Measurements from ENCODE around the gene EHBP1L1.

Gene EHBP1L1

GRCh38 chr11:65595131-65595530 is 19.3 kb downstream of the EHBP1L1 start:
- DNase-seq (ENCODE audit: low read depth) = no peak

DNA sequence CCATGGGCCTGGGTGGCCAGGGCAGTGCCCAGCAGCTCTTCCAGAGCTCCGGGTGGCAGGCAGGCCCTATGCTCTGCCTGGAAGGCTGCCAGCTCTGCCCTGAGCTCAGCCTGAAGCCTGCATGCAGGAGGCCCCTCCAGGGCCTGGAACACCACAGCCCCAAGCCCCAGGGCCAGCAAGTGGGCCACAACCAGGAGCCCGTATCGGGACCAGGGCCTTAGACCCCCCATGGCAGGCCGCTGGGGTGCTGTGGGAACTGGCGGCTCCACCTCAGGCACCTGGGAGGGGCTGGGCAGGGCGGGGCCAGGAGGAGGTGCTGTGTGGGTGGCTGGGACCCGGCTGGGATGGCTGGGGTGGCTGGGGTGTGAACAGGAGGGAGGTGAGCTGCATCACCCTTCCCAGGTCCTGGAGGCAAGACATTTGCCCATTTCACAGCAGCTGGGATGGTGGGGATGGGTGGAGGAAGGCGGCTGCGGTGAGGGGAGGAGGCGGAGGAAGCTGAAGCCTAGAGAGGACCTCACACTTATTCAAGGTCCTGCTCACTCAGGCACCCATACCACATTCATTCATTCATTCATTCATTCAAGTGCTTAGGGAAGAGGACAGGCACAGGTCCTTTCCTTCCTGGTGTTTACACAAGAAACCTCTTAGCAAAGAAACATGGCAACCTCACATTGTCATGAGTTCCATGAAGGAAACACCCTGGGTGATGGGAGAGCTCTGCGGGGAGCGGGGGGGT is 19.9 kb downstream of the EHBP1L1 start, which contains the start of gene KCNK7:
Gene KCNK7 (minus strand): TSS at position 258 of the 739 bp plus-strand sequence. CDS start 28 bp downstream, at position 230.
- no peak for DNase-seq (ENCODE audit: low read depth)

DNA sequence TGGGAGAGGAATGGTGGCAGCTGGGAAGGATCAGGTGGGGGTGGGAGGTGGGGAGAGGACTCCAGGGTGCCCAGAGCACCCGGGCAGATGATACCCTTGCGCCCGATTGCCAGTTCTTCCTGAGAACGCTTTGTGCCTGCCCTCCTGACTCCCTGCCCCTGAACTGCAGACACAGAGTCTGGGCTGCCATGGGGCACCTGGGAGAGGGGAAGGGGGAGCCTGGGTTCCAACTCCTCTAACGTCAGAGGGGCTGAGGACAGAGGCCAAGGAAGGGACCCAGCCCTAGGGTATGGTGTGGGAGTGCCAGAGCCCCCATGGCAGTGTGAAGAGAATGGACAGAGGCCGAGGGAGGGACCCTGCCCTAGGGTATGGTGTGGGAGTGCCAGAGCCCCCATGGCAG is 20.7 kb downstream of the EHBP1L1 start:
- no peak for DNase-seq (ENCODE audit: low read depth)

DNA sequence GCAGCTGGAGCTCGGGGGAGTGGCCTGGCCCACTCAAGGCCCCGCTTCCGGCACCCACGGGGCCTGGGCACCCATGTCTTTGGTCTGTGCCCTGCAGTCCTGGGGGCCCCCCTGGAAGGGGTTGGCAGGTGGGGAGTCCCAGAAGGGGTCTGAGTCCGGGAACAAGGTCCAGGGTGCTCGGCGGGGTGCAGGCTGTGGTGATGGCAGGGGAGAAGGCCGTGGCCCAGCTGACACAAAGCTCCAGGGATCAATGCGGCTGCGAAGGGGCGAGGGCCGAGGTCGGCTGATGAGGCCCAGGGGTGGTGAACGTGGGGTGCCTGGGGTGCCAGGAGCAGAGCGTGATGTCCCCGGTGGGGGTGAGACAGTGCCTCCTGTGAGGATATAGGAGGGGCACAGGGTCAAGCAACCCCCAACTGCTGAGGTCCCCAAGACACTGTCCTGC is 22.4 kb downstream of the EHBP1L1 start:
- DNase-seq (ENCODE audit: low read depth) = no peak

GRCh38 chr11:65599216-65599954 is 23.5 kb downstream of the EHBP1L1 start:
- DNase-seq (ENCODE audit: low read depth) = no peak

DNA sequence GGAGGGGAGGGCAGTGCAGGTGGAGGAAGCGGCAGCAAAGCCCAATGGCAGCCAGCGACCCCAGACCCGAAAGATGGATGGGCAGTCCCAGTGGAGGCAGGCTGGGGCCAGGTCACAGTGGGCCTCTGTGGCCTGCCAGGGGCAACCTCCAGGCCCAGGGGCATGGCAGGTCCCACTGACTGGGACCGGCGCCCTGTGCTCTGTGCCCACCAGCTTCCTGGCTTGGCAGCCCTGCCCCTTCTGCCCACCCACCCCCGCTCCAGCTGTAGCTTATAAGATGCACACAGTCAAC is 24.0 kb downstream of the EHBP1L1 start:
- DNase-seq (ENCODE audit: low read depth) = no peak

DNA sequence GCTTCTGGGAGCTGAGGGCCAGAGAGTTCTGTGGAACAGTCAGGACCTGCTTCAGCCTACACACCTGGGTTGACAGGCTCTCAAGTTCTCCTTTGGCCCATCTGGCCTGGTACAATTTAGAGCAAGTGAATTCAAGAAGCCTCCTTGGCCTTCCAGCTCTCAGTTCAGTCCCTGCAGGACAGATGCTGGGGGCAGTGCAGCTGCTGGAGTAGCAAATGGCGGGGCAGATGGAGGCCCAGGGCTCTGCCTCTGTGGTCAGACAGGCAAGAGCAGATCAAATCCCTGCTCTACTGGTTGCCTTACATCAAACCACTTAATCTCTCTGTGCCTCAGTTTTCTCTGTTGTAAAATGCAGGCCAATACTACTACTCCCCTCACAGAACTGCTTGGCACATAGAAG is 28.4 kb downstream of the EHBP1L1 start:
- DNase-seq (ENCODE audit: low read depth) = no peak

DNA sequence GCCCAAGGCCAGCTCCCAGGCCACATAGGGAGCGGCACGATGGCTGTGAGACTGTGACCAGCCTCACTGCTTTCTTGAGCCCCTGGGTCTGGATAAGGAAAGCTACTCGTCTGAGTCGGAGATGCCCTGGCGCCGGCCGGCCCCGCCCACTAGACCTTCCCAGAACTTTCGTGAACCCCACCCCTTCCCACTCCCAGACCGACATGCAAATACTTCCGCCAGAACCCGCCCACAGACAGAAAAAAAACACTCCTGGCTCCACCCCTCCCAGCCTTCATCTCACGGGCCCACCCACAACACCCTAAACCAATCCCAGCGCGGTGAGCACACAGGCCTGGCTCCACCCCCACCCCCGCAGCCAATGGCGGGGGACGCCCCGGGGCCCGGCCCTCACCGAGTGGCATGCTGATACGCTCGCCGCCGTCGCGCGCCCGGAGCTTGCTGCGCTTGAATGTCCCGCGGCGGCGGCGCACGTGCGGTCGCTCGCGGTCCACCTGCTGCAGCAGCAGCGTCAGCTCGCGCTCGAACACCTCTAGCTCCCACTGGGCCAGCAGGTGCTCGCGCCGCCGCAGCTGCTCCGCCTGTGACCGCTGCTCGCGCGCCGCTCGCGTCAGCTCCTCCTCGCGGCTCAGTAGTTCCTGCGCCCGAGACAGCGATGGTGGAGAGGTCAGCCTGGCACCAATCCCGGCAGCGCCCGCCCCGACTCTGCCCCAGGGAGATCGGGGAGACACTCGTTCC is 31.2 kb downstream of the EHBP1L1 start:
- DNase-seq (ENCODE audit: low read depth) = peak; percentile 40

- no peak for DNase-seq (ENCODE audit: low read depth)
These were observed 32.0 kb downstream of the EHBP1L1 start for GRCh38 chr11:65607614-65608426.

- DNase-seq (ENCODE audit: low read depth) = no peak
These were observed 33.4 kb downstream of the EHBP1L1 start for GRCh38 chr11:65609229-65609628.

DNA sequence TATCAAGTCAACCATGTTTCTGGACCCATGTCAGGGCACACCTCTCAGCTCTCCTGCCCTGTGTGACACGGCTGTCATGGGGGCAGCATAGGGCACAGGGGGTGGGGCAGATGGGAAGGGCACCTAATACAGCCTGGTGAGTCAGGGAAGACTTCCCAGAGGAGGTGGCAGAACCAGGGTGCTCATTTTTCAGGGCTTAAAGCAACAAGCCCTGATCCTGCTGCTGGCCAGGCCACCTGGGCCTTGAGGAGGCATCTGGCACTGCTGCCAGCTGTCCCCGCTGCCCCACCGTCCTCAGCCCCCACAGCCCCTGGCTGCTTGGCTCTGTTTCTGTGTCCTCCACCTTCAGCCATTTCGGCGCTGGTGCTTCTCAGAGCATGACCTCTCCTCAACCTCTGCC is 33.8 kb downstream of the EHBP1L1 start:
- no peak for DNase-seq (ENCODE audit: low read depth)

GRCh38 chr11:65610404-65610803 is 34.6 kb downstream of the EHBP1L1 start:
- no peak for DNase-seq (ENCODE audit: low read depth)

DNA sequence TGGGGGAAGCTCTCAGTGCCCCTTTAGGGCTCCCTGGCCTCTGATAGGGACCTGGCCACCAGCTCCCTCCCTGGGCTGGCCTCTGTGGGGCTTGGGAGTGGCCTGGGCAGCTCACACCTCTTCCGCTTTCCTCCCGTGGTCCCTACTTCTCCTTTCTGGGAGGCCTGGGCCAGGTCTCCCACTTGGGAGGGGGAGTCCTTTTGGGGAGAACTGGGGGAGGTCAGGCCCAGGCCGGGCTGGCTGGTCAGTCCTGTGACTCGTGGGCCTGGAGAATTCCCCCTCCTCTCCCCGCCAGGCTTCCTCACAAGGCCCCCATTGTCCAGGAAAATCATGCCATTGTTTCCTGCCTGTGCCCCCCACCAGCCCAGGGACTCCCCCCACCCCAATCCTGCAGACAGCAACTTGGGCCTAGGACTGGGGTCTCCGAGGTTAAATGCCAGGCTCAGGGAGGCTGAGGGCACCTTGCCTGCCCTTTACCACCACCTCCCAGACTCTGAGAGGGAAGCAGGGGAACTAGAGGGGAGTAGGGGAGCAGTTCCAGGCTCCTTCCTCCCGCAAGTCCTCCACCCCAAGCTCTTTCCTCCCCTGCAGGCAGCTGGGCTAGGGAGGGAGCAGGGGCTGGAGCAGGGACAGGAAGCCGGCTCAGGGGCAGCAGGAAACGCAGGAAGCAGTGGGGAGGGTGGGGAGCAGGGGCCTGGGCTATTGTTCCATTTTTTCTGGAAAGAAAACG is 35.3 kb downstream of the EHBP1L1 start:
- DNase-seq (ENCODE audit: low read depth) = no peak

DNA sequence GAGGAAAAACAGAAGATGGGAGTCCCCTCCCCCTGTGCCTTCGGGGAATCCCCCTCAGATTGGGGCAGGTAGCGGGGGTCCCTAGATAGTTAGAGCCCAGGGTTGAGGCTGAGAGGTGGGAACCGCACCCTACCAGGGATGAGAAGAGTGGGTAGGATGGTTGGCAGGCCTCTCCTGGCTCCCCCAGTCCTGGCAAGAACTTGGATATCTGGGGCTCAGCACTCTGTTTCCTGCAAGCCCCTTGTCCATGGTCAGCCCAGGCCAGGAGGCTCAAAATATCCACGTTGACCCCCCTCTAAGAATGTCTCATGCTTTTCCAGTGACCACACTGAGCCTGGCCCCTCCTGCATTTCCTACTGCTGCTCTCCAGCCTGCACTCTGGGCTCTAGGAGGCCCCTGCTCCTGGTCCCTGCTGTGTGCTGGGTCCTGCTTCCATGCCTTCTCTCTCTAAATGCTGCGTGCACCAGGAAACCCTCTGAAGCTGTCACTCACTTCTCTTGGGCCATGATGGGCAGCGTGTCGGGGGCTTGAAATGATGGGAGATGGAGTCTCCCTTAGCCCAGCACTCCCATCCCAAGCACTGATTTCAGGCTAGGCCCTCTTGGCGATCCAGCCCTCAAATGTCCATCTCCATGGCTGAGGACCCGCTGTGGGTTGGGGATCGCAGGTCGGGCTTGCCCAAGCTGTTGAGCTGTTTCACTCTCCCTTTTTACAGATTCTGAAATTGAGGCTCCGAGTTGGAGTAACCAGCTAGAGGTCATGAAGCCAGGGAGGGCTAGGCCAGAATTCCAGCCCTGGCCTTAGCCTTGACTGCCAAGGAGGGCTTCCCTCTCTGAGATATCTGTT is 36.1 kb downstream of the EHBP1L1 start:
- DNase-seq (ENCODE audit: low read depth) = no peak

- no peak for DNase-seq (ENCODE audit: low read depth)
These were observed 36.8 kb downstream of the EHBP1L1 start for GRCh38 chr11:65612691-65613090.

GRCh38 chr11:65613091-65613928 is 37.5 kb downstream of the EHBP1L1 start:
- DNase-seq (ENCODE audit: low read depth) = no peak

DNA sequence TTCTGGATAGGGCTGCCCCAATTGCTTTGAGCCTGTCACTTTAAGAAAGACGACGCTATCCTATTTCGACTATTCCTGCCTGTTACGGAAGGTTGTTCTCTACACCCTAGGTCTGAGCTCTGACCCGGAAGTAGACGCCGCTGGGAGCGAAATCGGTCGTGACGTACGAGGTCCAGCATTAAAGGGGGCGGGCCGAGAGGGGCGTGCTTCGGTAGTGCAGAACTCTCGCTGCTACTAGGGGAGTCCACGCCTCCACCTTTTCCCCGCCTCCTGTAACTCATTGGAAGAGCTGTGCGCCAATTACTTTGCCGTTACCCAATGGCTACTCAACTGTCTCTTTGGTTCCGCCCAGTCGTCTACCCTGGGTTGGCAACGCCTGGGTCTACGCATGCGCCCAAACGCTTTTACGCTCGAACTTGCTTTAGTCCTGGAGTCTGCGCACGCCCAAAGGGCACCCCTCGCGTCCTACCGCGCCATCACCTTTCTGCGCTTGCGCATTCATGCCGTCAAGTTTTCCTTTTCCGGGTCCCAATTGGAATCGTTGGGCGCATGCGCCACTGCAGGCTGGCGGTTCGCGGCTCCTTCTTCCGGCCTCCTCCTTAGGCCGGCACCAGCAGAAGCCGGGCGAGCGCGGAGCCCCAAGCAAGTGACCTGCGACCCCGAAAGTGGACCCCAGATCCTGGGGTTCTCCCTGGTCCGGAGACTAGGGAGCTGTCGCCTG is 39.5 kb downstream of the EHBP1L1 start, which contains the start of gene PCNX3:
Gene PCNX3 (plus strand): TSS at position 548 of the 721 bp plus-strand sequence. CDS start 536 bp downstream, outside the sequence.
- DNase-seq (ENCODE audit: low read depth) = peak; percentile 99

DNA sequence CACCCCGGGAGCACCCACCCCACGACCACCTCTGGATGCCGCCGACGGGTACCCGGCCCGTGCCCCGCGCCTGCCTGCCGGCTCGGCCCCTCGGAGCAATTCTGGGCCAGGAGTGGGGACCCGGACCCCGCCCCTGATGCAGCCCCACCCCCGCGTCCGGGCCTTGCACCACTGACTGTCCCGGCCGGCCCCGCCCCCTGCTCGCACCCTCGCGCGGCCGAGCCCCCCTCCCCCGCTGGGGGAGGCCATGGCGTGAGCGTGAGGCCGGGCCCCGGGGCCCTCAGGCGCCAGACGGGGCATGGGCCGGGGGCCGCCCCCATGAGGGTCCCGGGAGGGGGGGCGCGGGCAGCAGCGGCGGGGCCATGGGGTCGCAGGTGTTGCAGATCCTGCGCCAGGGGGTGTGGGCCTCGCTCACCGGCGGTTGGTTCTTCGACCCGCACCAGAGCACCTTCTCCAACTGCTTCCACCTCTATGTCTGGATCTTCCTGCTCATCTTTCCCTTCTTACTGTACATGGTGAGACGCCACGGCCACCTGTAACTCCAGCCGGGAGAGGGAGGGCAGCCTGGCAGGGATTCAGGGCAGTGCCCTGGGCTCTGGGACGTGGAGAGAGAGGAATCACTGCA is 40.2 kb downstream of the EHBP1L1 start:
- peak; percentile 47 for DNase-seq (ENCODE audit: low read depth)
